Renal cortical epithelial cell (primary cell): ENCODE results near the gene OR2AG1. TPM values are rescaled to one million over a fixed set of nuclear protein-coding genes. Genes with fewer than 3 reads are reported as not detected.

Experiments
- DNase-seq: peaks from one replicate; pipeline ENCODE4 v3.0.0-alpha.2; 2011; ENCODE audit warnings: low read depth
- total RNA-seq: library from RNA; depleted of rRNA; stranded (reverse); fragments of >200 nt; gene quantifications from 2 replicates; pipeline ENCODE4 v1.2.3, GENCODE V29; 2014

OR2AG1 gene, protein sequence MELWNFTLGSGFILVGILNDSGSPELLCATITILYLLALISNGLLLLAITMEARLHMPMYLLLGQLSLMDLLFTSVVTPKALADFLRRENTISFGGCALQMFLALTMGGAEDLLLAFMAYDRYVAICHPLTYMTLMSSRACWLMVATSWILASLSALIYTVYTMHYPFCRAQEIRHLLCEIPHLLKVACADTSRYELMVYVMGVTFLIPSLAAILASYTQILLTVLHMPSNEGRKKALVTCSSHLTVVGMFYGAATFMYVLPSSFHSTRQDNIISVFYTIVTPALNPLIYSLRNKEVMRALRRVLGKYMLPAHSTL
- total RNA-seq: not detected in 2 replicates

DNA sequence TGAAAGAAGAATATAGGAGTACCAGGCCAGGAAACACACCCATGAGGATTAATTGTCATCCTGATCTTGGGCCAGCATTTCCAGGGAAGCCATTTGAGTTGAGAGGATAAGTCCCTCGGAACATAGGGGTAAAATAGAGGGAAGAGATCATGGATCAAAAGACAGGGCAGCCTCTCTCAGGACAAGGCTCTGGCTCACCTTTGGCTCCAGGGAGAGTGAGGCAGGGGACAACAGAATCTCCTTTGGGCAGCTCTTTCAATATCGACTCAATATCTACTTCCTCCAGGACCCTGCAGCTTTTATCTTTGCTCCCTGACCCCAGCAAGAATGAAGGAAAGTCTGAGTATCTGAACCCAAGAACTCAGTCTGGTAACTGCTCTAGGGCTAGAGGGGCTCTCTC, at the start of gene OR2AG1:
TSS of gene OR2AG1 (plus strand) at position 301 of the 400 bp plus-strand sequence. CDS start 2,018 bp downstream, outside the sequence.
- DNase-seq: no peak

DNA sequence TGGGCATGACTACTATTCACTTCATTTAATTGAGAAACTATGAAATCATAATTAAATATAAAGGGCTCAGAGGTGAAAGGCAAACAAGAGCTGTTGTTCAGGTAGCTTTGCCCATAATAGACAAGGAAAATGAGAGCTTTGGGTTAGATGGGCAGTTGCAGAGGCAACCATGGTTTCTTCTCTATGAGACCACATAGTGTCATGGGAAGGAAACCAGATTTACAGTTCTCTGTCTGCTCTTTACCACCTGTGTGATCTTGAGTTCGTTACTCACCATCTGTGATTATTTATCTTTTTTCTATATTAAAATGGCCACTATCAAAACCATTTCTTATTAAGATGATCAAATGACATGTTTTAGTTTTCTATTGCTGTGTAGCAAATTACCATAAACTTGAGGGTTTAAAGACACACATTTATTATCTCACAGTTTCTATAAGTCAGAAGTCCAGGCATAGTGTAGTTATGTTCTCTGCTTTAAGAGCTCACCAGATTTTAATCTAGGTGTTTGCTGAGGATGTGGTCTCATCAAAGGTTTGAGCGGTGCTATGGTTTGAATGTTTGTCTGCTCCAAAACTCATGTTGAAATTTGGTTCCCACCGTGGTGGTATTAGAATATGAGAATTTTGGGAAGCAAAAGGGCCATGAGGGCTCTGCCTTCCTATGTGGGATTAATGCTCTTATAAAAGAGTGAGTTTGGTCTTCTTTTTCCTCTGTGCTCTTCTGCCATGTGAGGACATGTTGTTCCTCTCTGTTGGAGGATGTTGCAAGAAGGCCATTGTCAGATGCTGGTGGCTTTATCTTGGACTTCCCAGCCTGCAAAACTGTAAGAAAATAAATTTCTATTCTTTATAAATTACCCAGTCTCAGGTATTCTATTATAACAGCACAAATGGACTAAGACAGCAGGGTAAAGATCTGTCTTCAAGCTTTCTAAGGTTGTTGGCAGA, 49.2 kb upstream of the OR2AG1 start:
- no peak for DNase-seq

DNA sequence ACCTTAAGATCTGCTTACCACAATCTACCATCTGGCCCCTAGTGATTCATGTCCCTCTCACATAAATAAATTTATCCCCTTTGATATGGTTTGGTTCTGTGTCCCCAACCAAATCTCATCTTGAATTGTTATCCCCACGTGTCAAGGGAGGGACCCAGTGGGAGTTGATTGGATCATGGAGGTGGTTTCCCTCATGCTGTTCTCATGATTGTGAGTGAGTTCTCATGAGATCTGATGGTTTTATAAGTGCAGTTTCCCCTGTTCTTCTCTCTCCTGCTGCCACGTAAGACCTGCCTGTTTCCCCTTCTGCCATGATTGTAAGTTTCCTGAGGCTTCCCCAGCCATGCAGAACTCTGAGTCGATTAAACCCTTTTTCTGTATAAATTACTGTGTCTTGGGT, 48.2 kb upstream of the OR2AG1 start:
- no peak for DNase-seq

DNA sequence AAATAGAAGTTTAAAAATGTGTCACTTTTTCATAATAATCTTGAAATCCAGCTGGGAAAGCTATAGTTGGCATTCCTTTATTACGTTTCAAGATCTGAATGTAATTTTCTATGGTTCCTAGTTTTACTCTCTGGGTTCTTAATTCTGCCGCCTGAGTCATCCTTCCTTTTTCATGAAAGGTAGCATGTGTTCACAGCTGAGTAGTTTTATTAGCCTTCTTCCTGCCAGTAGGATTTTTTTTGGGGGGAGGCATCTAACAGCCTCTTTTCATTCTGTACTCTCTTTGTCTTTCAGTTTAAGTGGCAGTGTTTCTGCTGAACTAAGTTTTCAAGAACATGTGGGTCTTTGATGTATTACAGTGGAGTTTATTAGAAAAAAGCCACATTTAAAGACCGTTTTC, 47.5 kb upstream of the OR2AG1 start:
- peak; percentile 82 for DNase-seq

DNA sequence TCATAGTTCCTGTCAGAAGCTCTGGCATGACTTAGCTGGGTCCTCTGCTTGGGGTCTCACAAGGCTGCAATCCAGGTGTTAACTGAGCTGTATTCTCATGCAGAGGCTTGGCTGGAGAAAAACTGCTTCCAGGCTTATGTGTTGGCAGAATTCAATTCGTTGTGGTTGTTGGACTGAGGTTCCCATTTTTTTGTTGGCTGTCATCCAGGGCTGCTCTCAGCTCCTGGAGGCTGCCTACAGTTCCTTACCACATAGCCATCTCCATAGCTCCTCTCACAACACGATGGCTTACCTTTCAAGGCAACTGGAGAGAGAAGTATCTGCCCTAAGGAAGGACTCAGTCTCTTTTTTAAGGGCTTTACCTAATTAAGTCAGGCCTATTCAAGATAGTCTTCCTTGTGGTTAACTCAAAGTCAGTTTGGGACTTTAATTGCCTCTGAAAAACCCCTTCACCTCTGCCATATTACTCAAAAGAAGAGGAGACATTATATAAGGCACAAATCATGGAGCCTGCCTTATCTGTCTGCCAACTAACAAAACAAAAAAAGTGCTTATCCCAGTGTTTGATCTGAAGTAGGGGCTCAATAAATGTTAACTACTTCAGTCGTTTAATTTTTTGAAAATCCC, 46.2 kb upstream of the OR2AG1 start:
- DNase-seq: peak; percentile 29

DNA sequence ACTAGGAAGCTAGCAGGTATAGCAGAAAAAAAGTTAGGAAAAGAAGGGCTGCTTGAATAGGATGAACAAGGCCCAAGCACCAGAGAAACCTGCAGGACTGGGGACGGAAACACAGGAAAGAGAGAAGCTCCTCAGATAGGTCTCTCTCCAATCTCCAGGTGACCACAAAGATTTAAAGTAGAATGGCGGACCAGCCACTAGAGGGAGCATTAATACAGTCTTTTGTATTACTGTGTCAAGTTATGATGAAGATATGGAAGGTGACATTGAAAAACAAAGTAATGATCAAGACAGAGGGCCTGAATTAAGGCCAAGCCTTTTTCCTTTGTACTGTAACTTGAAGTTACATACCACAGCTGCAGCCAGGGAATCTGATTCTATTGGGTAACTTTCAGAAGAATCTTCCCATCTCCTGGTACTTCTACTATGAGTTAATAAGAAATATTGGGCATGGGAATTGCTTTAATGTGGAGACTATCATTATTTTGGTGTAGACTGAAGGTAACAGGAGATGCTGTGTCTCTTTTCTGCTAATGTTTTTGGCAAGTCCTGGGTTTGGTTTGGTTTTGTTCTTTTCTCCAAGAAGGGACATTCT, 44.9 kb upstream of the OR2AG1 start:
- peak; percentile 35 for DNase-seq

DNA sequence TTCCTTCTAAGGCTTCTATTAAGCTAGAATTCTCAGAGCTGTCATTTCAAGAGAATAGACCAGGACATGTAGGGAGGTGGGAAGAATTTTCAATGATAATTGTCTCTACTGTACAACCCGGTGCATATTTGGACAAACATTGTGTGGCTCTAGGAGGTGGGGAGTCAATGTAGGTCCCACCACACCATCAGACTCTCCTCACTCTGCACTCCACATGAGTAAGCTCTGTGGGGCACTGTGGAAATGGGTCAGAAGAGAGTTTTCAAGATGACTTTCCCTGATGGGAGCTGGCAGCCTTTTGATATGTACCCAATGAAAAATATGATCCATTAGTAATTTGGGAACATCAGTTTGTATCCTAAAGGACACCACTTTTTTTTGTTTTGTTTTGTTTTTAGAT, 44.2 kb upstream of the OR2AG1 start:
- no peak for DNase-seq

DNA sequence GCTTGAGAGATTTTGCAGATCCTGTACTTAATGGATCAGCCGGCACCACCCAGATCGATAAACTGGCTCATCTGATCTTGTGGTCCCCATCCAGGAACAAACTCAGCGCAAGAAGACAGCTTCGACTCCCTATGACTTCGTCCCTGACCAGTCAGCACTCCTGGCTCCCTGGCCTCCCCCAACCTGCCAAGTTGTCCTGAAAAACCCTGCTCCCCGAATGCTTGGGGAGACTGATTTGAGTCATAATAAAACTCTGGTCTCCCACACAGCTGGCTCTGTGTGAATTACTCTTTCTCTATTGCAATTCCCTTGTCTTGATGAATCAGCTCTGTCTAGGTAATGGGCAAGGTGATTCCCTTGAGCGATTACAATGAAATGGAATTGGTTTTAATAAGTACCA, 40.6 kb upstream of the OR2AG1 start:
- peak; percentile 33 for DNase-seq

DNA sequence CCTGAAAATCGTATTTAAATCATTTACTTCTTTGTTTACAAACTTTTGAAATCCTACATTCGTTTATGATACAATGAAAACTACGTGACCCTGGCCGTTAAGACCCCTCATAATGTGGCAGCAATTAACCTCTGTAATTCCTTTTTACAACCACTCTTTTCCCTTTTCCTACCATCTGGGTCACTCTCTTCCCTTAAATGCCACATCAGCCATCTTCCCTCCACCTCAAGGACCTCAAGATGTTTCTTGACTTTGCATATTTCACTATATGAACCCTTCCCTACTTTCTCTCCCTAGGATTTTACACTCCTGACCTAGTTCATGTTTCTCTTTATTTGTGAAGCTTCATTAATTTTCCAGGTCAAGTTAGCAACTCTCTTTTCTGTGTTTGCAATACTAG, 37.8 kb upstream of the OR2AG1 start:
- DNase-seq: peak; percentile 31

DNA sequence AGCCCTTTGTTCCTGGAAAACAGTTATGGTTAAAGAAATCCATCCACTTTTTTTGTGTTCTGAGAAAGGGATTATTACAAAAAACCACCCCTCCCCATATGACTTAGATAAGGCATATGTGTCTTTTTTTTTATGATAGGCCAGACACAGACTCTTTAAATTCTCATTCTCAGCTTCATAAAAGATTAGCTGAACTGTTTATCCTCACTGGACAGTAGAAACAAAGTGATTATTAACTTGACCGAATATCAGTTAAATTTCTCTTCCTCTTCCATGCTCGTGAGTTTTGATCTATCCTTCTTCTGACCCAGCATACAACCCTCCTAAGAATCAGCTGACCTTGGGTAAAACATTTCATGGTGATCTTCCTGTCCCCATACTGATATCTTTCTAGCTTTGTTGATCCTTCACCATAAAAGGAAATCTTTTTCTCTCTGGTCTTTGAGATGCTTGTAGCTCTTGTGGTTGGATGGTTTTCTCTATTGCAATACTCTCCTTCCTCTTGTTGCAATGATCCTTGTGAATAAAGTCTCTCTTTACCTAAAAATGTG, 37.3 kb upstream of the OR2AG1 start:
- no peak for DNase-seq

DNA sequence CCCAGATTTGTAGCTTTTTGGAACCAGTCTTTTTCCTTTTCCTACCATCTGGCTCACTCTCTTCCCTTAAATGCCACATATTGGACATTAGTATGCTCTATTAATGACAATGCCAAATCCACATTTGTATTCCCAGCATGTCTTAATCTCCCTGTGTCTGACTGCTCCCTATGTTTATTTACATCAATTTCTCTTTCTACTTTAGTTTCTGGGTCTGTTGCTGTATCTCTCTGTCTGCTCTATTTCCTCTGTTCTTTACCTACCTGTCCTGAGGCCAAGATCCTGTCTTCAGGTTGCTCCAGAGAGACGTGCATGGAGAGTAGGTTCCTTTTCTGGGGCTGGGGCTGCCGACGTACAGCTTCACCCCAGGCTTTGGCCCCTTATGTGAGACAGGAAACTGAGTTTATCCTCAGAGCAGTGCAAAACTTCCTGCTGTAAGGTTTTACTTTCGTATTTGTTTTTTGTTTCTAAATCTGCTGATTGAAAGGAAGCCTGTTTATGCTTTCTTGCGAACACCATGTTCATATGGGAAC, 36.7 kb upstream of the OR2AG1 start:
- DNase-seq: no peak

DNA sequence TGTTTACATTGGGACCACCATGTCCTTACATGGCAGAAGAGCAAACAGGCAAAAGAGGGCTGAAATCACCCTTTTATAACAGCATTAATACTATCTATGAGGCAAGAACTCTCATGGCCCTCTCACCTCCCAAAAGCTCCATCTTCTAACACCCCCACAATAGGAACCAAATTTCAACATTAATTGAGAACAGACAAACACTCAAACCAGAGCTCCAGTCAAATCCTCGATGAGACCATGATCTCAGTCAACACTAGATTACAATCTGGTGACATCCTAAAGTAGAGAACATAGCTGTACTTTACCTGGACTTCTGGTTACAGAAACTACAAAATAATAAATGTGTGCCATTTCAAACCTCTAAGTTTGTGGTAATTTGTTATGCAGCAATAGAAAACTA, 36.2 kb upstream of the OR2AG1 start:
- DNase-seq: no peak

DNA sequence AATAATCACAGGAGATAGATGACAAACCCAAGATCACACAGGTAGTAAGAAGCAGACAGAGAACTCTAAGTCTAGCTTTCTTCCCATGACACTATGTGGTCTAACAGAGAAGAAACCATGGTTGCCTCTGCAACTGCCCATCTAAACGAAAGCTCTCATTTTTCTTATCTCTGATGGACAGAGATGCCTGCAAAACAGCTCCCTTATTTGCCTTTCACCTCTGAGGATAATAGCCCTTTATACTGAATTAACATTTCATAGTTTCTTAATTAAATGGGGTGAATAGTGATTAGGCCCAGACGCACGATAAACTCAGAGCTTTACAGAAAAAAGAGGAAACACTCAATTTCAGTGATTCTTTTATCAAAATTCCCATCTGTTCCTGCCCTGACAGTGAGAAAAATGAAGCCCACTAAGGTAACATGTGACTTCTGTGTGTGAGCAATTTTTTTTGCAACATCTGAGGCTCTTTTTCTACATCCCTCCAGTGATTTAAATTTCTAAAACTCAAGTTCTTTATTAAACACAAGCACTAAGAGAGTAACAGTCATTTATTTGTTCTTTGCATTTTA, 35.6 kb upstream of the OR2AG1 start:
- no peak for DNase-seq

DNA sequence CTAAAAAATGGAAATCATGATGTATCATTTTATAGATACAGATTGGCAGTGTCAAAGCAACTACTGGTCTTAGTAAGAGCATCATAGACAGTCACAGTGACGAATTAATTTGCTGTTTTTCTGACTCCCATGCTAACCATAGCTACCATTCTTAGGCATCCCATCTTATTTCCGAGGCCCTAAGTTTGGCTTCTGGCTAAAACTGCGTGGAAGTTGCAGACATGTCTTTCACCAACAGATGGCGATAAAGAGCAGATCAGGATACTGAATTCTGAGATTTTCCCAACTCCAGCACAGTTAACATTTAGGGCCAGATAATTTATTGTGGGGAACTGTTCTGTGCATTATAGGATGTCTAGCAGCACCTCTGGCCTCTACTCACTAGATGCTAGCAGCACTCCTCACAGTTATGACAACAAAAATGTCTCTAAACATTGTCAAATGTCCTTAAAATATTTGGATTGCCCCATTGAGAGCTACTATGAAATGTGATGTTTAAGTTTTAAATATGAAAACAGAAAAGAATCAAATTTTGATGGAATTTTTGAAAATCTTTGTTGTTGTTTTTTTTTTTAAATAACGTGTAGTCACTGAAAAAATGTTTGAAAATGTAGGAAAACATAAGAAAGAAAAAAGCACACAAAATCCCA, 27.4 kb upstream of the OR2AG1 start:
- peak; percentile 43 for DNase-seq

DNA sequence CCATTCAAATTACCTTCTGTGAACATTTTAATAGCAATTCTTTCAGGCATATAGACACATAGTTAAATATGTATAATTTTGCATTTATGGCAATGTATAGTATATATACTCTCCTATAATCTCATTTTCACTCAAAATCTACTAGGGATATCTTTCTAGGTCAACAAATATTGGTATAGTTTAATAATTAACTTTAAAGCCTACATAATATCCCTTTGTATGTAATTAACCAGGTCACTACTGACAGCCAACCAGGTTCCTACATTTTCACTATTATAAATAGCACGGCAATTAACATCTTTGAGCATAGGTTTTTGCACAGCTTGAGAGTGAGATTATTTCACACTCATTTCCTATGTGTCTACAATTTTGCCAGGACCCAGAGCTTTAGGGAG, 26.9 kb upstream of the OR2AG1 start:
- no peak for DNase-seq

DNA sequence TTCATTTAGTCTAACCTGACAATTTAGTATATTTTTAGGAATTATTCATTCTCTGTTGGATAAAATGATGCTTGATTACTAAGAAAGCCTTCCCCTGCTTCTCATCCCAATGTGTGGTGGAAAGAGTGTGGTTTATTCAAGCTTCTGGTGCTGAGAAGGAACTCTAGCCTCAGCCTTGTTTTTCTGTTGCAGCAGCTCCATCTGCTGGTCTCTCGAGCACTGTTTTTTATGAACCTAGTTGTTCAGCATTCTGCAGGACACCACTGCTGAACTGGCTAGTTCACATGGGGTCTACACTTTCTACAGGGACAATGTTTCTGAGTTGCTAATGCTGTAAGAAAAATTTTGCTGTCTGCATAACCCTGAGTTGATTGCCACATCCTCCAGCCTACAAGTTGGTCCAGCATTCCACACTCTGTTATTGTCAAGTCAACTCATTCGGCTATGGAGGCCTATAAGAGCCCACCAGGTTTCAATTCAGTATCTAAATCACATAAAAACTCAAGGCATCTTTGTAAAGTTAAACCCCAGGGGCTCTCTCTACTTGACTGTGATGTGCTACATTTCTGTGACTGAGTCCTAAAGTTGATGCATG, 25.4 kb upstream of the OR2AG1 start:
- peak; percentile 76 for DNase-seq

DNA sequence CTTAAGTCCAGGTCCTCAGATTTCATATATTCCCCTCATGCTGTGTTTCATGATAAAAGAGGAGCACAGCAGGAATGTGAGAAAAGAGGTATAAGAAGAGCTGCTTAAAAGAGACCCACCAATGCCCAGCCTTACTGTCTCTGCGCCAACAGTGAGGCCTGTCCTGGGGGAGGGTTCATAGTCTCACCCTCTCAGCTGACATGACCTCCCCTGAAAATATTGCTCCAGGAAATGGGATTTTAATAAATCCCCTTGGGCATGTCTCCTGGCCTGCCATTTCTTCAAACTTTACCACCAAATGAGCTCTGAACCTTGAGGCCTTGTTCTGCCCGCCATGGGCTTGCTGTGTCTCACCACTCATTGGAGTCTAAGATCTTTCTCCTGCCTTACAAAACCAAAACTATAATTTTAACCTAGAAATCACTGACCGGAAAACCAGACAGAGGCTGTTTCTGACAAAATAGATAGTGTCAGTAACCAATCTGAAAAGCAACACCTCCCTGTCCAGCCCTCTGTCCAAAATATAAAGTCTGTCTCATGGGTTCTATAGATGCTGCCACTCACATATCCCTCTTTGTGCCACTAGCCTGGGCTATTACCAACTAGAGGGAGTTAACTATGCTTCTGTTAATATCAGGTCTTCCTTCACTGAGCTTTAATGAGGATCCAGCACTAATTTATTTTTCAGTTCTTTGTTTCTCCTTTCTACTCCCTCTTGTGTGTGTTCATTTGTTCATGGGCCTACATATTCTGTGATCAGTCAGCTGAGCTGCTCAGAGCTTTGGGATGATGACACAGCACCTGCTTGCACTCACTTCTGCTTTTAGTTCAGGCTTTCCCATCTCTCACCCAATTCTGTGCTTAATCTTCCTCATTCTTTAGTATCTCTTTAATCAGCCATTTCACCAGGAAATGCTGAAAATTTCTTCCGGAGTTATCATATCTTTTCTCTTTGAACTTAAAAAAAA, 10.6 kb upstream of the OR2AG1 start, which contains the start of gene OR2AG2:
TSS of gene OR2AG2 (minus strand) at position 51 of the 968 bp plus-strand sequence. CDS start 3,019 bp downstream, outside the sequence.
- peak; percentile 8 for DNase-seq

DNA sequence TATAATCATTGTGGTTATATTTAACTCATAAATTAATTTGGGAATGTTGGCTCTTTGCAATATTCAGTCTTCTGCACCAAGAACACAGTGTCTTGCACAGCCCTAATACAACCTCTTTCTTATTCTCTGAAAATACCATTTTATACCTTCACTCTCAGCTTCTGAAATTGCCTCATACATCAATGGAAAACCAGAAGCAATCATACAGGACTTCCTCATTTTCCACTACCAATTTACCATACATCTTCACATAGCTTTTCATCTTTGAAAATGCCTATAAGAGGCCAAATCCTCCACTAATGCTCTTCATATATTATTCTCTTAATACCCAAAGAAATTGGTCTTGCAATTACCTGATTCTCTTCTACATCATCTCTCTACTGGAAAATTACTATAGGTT, 4.3 kb upstream of the OR2AG1 start:
- DNase-seq: no peak

DNA sequence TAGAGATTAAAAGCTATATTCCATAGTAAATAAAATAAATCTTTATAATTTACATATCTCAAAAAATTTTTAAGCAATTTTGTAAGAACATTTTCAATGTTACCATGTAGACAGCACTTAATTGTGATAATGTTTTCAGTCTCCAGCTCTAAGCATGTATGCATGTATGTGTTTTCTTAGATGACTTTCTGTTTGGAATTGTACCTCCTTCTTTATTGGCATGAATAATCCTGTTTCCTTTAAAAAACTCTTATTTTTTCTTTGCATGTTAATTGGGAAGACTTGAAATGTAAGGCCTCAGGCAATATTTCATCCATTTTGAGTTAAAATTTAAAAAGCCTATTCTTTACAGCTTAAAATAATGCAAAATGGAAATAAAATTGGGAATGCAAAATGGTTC, 2.0 kb upstream of the OR2AG1 start:
- no peak for DNase-seq
